ENCODE data around the gene TLK1.
"Not testable (repeated sequence)": the region's sequence is repeated elsewhere in the genome, so short reads cannot be mapped to it uniquely, and the experiment has no call there.

TLK1 gene

GRCh38 chr2:171086352-171087290, 74.1 kb downstream of the TLK1 start:
- peak; percentile 3 to 26 for DNase-seq (ENCODE audit: low read depth in 2 of 2, low spot score in 1 of 2)

- DNase-seq (ENCODE audit: low read depth in 2 of 2, low spot score in 1 of 2) = no peak
Measured at GRCh38 chr2:171084128-171084527, 76.6 kb downstream of the TLK1 start.

GRCh38 chr2:171083451-171083850, 77.2 kb downstream of the TLK1 start:
- DNase-seq (ENCODE audit: low read depth in 2 of 2, low spot score in 1 of 2) = no peak

GRCh38 chr2:171081649-171082111, 79.0 kb downstream of the TLK1 start:
- no peak for DNase-seq (ENCODE audit: low read depth in 2 of 2, low spot score in 1 of 2)

GRCh38 chr2:171080607-171081006, 80.1 kb downstream of the TLK1 start:
- DNase-seq (ENCODE audit: low read depth in 2 of 2, low spot score in 1 of 2) = no peak

- DNase-seq (ENCODE audit: low read depth in 2 of 2, low spot score in 1 of 2) = not testable (repeated sequence)
Measured at GRCh38 chr2:171076422-171076821, 84.3 kb downstream of the TLK1 start.

- no peak for DNase-seq (ENCODE audit: low read depth in 2 of 2, low spot score in 1 of 2)
Measured at GRCh38 chr2:171072164-171072563, 88.5 kb downstream of the TLK1 start.

GRCh38 chr2:171069286-171069956, 91.3 kb downstream of the TLK1 start:
- DNase-seq (ENCODE audit: low read depth in 2 of 2, low spot score in 1 of 2) = no peak

- DNase-seq (ENCODE audit: low read depth in 2 of 2, low spot score in 1 of 2) = no peak
Measured at GRCh38 chr2:171066110-171066509, 94.6 kb downstream of the TLK1 start.

GRCh38 chr2:171057575-171057974, 103.1 kb downstream of the TLK1 start:
- DNase-seq (ENCODE audit: low read depth in 2 of 2, low spot score in 1 of 2) = no peak

GRCh38 chr2:171056307-171056706, 104.4 kb downstream of the TLK1 start:
- DNase-seq (ENCODE audit: low read depth in 2 of 2, low spot score in 1 of 2) = no peak

GRCh38 chr2:171049691-171050090, 111.0 kb downstream of the TLK1 start:
- DNase-seq (ENCODE audit: low read depth in 2 of 2, low spot score in 1 of 2) = no peak

GRCh38 chr2:171046048-171046560, 114.6 kb downstream of the TLK1 start:
- no peak for DNase-seq (ENCODE audit: low read depth in 2 of 2, low spot score in 1 of 2)

GRCh38 chr2:171044416-171044815, 116.3 kb downstream of the TLK1 start:
- DNase-seq (ENCODE audit: low read depth in 2 of 2, low spot score in 1 of 2) = no peak

- no peak for DNase-seq (ENCODE audit: low read depth in 2 of 2, low spot score in 1 of 2)
Measured at GRCh38 chr2:171042253-171042969, 118.3 kb downstream of the TLK1 start.

- DNase-seq (ENCODE audit: low read depth in 2 of 2, low spot score in 1 of 2) = no peak
Measured at GRCh38 chr2:171036532-171036931, 124.2 kb downstream of the TLK1 start.

- DNase-seq (ENCODE audit: low read depth in 2 of 2, low spot score in 1 of 2) = no peak
Measured at GRCh38 chr2:171034315-171034714, 126.4 kb downstream of the TLK1 start.

- DNase-seq (ENCODE audit: low read depth in 2 of 2, low spot score in 1 of 2) = no peak
Measured at GRCh38 chr2:171025214-171025613, 135.5 kb downstream of the TLK1 start.

- DNase-seq (ENCODE audit: low read depth in 2 of 2, low spot score in 1 of 2) = no peak
Measured at GRCh38 chr2:171018522-171018921, 142.2 kb downstream of the TLK1 start.

GRCh38 chr2:171016125-171016524, 144.6 kb downstream of the TLK1 start:
- DNase-seq (ENCODE audit: low read depth in 2 of 2, low spot score in 1 of 2) = no peak

- DNase-seq (ENCODE audit: low read depth in 2 of 2, low spot score in 1 of 2) = no peak
Measured at GRCh38 chr2:171013851-171014250, 146.8 kb downstream of the TLK1 start.

Measured in stimulated activated CD8-positive, alpha-beta memory T cell treated with anti-CD3 and anti-CD28 coated beads, Interleukin-4, amount 100 ng/mL, for 1 hour (primary cell).